ENCODE data around the gene THNSL1. TPM values are rescaled to one million over a fixed set of nuclear protein-coding genes. Genes with fewer than 3 reads are reported as not detected.

THNSL1 gene
- total RNA-seq, 2 donors from 2014 or later: 1.1 to 2.1 TPM

DNA sequence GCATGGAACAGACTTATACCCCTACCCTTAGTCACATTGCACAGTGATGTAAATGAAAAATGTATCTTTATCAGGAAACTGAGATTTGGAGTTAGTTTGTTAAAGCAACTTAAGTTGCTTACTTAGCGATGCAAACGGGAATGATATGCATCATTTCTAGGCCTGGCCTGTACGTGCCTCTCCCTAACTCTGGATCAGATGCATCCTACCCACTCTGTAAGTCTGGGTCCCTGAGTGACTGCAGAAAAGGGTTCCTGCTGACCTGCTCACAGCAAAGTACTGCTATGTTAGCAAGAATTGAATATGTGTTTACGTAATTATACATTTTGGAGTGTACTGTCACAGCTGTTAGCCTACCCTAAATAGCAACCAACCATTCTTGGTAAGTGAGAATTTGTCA is 33.3 kb upstream of the THNSL1 start:
- no peak overlapping the region for H3K4me3 ChIP-seq
- TF ChIP-seq, protein P1, sequence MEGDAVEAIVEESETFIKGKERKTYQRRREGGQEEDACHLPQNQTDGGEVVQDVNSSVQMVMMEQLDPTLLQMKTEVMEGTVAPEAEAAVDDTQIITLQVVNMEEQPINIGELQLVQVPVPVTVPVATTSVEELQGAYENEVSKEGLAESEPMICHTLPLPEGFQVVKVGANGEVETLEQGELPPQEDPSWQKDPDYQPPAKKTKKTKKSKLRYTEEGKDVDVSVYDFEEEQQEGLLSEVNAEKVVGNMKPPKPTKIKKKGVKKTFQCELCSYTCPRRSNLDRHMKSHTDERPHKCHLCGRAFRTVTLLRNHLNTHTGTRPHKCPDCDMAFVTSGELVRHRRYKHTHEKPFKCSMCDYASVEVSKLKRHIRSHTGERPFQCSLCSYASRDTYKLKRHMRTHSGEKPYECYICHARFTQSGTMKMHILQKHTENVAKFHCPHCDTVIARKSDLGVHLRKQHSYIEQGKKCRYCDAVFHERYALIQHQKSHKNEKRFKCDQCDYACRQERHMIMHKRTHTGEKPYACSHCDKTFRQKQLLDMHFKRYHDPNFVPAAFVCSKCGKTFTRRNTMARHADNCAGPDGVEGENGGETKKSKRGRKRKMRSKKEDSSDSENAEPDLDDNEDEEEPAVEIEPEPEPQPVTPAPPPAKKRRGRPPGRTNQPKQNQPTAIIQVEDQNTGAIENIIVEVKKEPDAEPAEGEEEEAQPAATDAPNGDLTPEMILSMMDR (IDR thresholded peaks at IDR 0.05): no peak
- no peaks in the 10 kb centered on the region for H3K36me3 ChIP-seq
- peaks cover 0 to 9% of the 10 kb centered on the region in 2 donors for H3K4me1 ChIP-seq
- H3K9me3 ChIP-seq: no peaks in the 10 kb centered on the region
- H3K27ac ChIP-seq: no peak overlapping the region
- no peak for DNase-seq (ENCODE audit: low spot score)
- H3K27me3 ChIP-seq: no peaks in the 10 kb centered on the region

DNA sequence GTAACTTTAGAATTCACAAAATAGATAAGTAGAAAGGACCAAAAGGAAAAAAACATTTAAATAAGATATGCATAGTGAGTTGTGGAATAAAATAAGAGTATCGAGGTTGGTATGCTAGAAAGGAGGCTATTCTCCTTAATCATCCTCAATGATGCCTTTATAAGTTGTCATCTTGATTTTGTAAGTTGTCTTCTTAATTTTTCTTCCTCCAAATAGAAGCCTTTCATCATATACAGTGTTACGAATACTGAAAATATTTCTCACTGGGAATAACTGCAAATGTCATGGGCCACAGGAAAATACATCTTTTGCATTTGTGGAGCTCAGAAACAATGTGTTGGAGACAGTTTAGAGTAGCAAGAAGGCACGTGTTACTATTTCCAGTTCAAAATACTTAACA is 32.5 kb upstream of the THNSL1 start:
- Histone ChIP-seq H3K9me3 (no peaks in the 10 kb centered on the region), H3K4me3 (no peak overlapping the region), H3K27me3 (no peaks in the 10 kb centered on the region), H3K4me1 (peaks cover 0 to 14% of the 10 kb centered on the region in 2 donors), H3K36me3 (no peaks in the 10 kb centered on the region), H3K27ac (no peak overlapping the region)
- TF ChIP-seq, protein P1 (IDR thresholded peaks at IDR 0.05): no peak
- no peak for DNase-seq (ENCODE audit: low spot score)

DNA sequence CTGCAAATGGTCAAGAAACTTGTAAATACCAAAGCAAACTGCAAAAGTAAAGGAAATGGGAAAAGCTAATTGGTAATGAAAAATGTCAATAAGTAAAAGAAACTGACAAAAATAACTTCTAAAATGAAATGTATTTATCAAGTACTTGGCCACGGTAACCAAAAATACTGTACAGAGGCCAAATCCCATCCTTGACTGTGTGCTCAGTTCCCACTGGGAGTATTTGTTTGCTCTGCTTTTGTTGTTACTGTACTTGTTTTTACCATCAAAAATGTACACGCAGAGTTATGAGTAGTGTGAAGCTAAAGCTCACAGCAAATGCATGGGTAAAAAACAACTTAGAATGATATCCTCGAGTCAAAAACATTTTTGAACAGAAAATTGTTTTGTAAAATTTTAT is 31.5 kb upstream of the THNSL1 start:
- Histone ChIP-seq H3K27ac (no peak overlapping the region), H3K4me3 (no peak overlapping the region), H3K9me3 (no peaks in the 10 kb centered on the region), H3K27me3 (no peaks in the 10 kb centered on the region), H3K4me1 (peaks cover 0 to 17% of the 10 kb centered on the region in 2 donors), H3K36me3 (no peaks in the 10 kb centered on the region)
- TF ChIP-seq, protein P1 (IDR thresholded peaks at IDR 0.05): no peak
- no peak for DNase-seq (ENCODE audit: low spot score)

DNA sequence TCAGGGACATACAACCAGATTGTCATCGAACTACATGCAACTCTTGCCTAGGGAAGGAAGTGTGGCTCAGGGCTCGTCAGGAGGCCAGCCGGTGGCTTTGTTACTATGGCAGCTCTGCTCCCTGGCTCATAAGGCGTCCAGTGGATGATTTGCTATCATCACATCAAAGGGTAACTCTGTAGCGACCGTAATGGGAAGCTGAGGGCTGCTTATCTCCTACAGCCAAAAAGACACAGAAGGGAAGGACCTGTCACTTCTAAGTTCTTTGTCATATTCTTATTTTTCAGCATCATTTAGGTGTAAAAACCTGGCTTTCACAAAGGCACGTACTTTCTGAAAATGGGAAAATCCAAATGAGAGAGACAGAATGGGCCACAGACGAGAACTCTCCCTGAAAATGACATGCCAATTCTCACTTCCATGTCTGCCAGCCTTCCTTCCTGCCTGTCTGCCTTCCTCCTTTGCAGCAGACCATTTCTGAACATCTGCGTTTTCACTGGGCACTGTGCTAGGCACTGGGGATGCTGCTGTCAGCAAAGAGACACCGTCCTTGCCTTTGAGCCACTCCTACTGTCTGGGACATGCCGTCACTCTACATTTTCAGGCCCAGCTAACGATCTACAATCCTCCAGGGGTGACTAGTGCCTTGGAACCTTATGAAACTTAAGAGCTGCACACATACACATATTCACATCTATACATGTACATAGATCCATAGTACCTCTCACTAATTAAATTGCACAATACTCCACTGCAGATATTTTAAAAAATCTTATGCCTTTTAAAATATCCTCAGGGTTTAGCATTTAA is 27.4 kb upstream of the THNSL1 start:
- TF ChIP-seq, protein P1 (IDR thresholded peaks at IDR 0.05): no peak
- Histone ChIP-seq H3K9me3 (no peaks in the 10 kb centered on the region), H3K4me1 (peaks cover 0 to 17% of the 10 kb centered on the region in 2 donors), H3K4me3 (no peak overlapping the region), H3K27me3 (no peaks in the 10 kb centered on the region), H3K27ac (no peak overlapping the region), H3K36me3 (no peaks in the 10 kb centered on the region)
- DNase-seq (ENCODE audit: low spot score): no peak

DNA sequence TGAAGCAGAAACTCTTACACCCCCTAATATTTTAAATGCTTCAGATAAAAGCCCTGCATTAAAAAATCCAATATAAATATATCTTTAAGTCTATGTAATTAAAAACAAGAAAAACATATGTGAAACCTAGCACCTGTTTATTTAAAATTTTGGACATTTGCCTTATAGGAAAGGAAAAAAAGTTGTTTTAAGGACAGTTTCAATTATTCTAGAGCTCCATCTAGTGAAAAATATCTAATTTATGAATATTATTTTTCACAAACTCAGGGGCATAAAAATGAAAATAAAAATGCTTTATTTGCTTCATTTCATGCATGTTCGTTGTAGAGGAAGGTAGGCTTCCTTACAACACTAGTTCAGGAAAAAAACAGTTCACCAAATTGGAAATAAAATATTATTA is 26.5 kb upstream of the THNSL1 start:
- Histone ChIP-seq H3K4me3 (no peak overlapping the region), H3K27me3 (no peaks in the 10 kb centered on the region), H3K9me3 (no peaks in the 10 kb centered on the region), H3K4me1 (peaks cover 0 to 14% of the 10 kb centered on the region in 2 donors), H3K27ac (no peak overlapping the region), H3K36me3 (no peaks in the 10 kb centered on the region)
- DNase-seq (ENCODE audit: low spot score): no peak
- TF ChIP-seq, protein P1 (IDR thresholded peaks at IDR 0.05): peak in 1 of 2 donors; percentile 48

All from right atrium auricular region (tissue), 2 donors.